Measurements from ENCODE around the gene PREPL.

DNA sequence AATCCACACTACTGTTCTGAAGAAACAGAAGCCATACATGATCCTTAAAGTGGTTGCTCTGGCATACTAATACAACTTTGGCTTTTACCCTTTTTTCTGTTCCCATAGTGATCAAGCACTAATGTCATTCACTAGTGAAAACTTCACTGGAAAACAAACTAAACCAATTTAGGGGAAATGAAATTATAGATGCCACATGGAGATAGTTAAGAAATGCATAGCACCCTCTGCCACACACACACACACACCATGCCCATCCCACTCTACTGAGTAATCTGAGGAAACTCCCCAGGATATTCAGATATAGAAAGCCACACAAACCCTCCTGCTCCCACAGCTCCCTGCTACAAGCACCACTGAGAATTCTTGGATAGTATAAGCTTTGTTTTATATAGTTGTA, 46.9 kb downstream of the PREPL start:
- TF ChIP-seq SP1 (IDR thresholded peaks at IDR 0.05; ENCODE audit: low read depth, low read length) = no peak
- TF ChIP-seq EZH2 (IDR thresholded peaks at IDR 0.05; ENCODE audit: low read depth, low read length, severe bottlenecking) = no peak
- TF ChIP-seq, protein P1, sequence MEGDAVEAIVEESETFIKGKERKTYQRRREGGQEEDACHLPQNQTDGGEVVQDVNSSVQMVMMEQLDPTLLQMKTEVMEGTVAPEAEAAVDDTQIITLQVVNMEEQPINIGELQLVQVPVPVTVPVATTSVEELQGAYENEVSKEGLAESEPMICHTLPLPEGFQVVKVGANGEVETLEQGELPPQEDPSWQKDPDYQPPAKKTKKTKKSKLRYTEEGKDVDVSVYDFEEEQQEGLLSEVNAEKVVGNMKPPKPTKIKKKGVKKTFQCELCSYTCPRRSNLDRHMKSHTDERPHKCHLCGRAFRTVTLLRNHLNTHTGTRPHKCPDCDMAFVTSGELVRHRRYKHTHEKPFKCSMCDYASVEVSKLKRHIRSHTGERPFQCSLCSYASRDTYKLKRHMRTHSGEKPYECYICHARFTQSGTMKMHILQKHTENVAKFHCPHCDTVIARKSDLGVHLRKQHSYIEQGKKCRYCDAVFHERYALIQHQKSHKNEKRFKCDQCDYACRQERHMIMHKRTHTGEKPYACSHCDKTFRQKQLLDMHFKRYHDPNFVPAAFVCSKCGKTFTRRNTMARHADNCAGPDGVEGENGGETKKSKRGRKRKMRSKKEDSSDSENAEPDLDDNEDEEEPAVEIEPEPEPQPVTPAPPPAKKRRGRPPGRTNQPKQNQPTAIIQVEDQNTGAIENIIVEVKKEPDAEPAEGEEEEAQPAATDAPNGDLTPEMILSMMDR (IDR thresholded peaks at IDR 0.05; ENCODE audit: control extremely low read depth in 1 of 3, insufficient read depth in 1 of 3, low read depth in 1 of 3, low read length in 3 of 3) = no peak
- no peak for TF ChIP-seq EGR1 (IDR thresholded peaks at IDR 0.05; ENCODE audit: borderline replicate concordance, low read depth, low read length)
- TF ChIP-seq YY1 (IDR thresholded peaks at IDR 0.05; ENCODE audit: low read depth, low read length) = no peak
- no peak for TF ChIP-seq POLR2AphosphoS5 (IDR thresholded peaks at IDR 0.05; ENCODE audit: low read depth, low read length)
- TF ChIP-seq TAF1 (IDR thresholded peaks at IDR 0.05; ENCODE audit: low read depth, low read length) = no peak
- TF ChIP-seq SIX5 (IDR thresholded peaks at IDR 0.05; ENCODE audit: low read depth, low read length) = no peak
- TF ChIP-seq RFX5 (IDR thresholded peaks at IDR 0.05; ENCODE audit: borderline replicate concordance, low read depth, low read length) = no peak
- TF ChIP-seq KDM5A (IDR thresholded peaks at IDR 0.05; ENCODE audit: low read length) = no peak
- no peak for TF ChIP-seq JUN (IDR thresholded peaks at IDR 0.05; ENCODE audit: low read depth, low read length)
- TF ChIP-seq, protein P2, sequence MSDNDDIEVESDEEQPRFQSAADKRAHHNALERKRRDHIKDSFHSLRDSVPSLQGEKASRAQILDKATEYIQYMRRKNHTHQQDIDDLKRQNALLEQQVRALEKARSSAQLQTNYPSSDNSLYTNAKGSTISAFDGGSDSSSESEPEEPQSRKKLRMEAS (IDR thresholded peaks at IDR 0.05) = no peak

All from H1 (cell line).